ENCODE data around the gene ANKFY1.

Gene ANKFY1

GRCh38 chr17:4148611-4149308 lies 115.0 kb downstream of the ANKFY1 start:
- DNase-seq, result no peak
- Histone ChIP-seq H3K4me1 (no peaks in the 10 kb centered on the region), H3K4me3 (ENCODE audit: low read depth, low read length) (no peak overlapping the region), H3K27me3 (no peaks in the 10 kb centered on the region), H3K9me3 (no peaks in the 10 kb centered on the region), H3K36me3 (no peaks in the 10 kb centered on the region)
- no peak for TF ChIP-seq CTCF (IDR thresholded peaks at IDR 0.05; ENCODE audit: low read depth, low read length)

GRCh38 chr17:4147751-4148310 lies 115.9 kb downstream of the ANKFY1 start:
- Histone ChIP-seq H3K36me3 (no peaks in the 10 kb centered on the region), H3K9me3 (no peaks in the 10 kb centered on the region), H3K4me3 (ENCODE audit: low read depth, low read length) (no peak overlapping the region), H3K4me1 (no peaks in the 10 kb centered on the region), H3K27me3 (no peaks in the 10 kb centered on the region)
- DNase-seq, result no peak
- TF ChIP-seq CTCF (IDR thresholded peaks at IDR 0.05; ENCODE audit: low read depth, low read length), result no peak

- H3K9me3 ChIP-seq, result no peaks in the 10 kb centered on the region
- DNase-seq, result no peak
- no peaks in the 10 kb centered on the region for H3K36me3 ChIP-seq
- no peak overlapping the region for H3K4me3 ChIP-seq (ENCODE audit: low read depth, low read length)
- H3K4me1 ChIP-seq, result no peaks in the 10 kb centered on the region
- no peak for TF ChIP-seq CTCF (IDR thresholded peaks at IDR 0.05; ENCODE audit: low read depth, low read length)
- H3K27me3 ChIP-seq, result no peaks in the 10 kb centered on the region
Measured at GRCh38 chr17:4146641-4147040, 117.1 kb downstream of the ANKFY1 start.

GRCh38 chr17:4144422-4144747 lies 119.4 kb downstream of the ANKFY1 start:
- Histone ChIP-seq H3K36me3 (no peaks in the 10 kb centered on the region), H3K4me3 (ENCODE audit: low read depth, low read length) (peak overlapping the region; percentile 82), H3K9me3 (no peaks in the 10 kb centered on the region), H3K27me3 (no peaks in the 10 kb centered on the region), H3K4me1 (no peaks in the 10 kb centered on the region)
- no peak for DNase-seq
- TF ChIP-seq CTCF (IDR thresholded peaks at IDR 0.05; ENCODE audit: low read depth, low read length), result no peak

- Histone ChIP-seq H3K9me3 (no peaks in the 10 kb centered on the region), H3K36me3 (no peaks in the 10 kb centered on the region), H3K4me1 (no peaks in the 10 kb centered on the region), H3K4me3 (ENCODE audit: low read depth, low read length) (peak overlapping the region; percentile 82), H3K27me3 (no peaks in the 10 kb centered on the region)
- no peak for TF ChIP-seq CTCF (IDR thresholded peaks at IDR 0.05; ENCODE audit: low read depth, low read length)
- DNase-seq, result peak; percentile 82
Measured at GRCh38 chr17:4143563-4144421, 120.0 kb downstream of the ANKFY1 start.

All from BE2C (cell line).